HT1080 (cell line): ENCODE results near the gene EPHA7. TPM values are rescaled to one million over a fixed set of nuclear protein-coding genes. Genes with fewer than 3 reads are reported as not detected.

Source experiments
- DNase-seq: peaks from one replicate; pipeline ENCODE4 v3.0.0-alpha.2; 2015; ENCODE audit warnings: low read depth
- total RNA-seq: library from RNA; depleted of rRNA; stranded (reverse); fragments of >200 nt; shearing (Covaris generic); gene quantifications from 2 replicates; pipeline ENCODE4 v1.2.3, GENCODE V29; 2014

The EPHA7 gene
- total RNA-seq, 1 experiment from 2014 or later, result not detected

DNA sequence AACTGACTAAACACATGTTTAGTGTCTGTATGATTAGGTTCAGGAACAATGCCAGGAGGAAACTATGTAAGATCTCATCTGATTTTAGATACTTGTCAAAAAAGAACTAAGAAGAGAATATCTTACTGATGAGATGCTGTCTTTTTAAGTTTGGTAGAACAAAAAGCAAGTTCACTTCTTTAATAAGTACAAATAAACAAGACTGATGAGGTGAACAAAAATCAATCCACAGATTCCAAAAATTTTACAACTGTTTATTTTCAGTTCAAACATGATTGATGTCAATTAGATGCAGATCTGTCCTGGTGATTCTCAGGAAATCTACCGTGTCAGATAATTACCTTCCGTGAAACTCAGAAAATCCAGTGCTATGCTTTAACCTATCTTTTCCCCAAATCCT, 24.9 kb downstream of the EPHA7 start:
- no peak for DNase-seq

DNA sequence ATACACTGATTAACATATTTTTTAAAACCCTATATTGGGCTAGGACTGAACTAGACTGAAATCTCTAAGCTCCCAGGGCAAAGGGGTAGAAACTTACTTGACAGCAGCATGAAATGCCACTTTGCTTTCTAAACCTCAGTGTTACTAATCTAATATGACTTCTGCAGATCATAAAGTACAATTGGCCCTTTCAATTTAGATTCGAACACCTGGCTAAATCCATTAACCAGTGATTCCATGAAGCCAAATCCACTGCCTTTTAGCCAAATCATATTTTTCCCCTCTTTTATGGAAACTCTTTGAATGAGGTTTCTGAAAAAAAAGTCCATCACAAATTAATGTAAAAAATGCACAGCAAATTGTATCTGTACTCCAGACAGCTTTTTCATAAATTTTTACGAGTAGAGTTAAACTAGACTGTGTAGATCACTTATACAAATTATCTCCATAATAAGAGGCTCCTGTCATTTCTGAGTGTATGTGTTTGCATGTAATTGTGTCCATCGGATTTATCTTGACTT, 25.7 kb downstream of the EPHA7 start:
- no peak for DNase-seq

DNA sequence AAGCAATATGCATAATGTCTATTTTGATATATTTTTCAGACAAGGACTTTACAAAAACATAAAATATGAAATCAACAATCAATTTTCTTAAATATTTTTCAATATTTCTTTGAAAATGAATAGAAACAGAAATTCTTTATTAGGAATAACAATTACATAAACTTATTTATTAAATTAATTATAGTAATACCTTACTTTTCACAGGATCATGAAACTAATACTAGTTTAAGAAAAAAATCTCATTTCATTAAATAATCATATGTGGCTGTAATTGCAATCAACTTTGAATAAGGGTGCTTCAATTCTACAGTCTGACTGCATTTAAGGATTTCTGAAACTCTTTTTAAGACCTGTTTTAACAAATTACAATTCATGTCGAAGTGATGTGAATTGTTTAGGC, 26.6 kb downstream of the EPHA7 start:
- DNase-seq, result no peak

DNA sequence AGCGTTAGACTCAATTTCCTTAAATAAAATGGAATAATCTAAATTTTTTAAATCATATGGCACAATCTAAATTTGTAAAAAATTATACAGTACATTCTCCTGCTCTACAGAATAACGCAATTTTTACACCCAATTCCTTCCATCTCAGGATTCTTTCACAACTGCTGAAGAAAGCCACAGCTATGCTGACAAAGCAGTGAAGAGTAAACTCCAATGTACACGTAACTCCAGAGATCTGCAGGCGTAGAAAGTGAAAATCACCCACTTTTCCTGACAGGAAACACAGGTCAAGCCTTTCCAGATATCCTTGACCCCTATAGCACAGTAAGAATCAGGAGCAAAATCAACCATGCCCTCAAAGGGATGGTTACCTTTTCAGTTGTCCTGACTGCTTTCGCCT, 27.4 kb downstream of the EPHA7 start:
- DNase-seq, result no peak

DNA sequence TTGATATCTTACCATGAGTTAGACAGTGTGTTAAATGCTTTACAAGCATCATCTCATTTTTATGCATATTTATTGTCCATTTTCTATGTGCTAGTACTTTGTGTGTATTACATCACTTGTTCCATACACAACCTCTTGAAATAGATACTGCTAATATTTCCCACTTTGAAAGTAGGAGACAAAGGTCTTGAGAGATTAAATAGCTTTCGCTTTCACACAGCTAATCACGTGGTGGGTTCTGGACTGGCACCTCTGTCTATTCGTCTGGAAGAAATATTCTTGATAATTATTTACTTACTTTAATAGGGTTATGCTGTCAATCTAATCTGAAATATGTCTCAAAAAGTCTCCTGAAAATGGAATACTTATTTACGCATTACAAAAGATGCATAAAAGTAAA, 30.2 kb downstream of the EPHA7 start:
- no peak for DNase-seq

DNA sequence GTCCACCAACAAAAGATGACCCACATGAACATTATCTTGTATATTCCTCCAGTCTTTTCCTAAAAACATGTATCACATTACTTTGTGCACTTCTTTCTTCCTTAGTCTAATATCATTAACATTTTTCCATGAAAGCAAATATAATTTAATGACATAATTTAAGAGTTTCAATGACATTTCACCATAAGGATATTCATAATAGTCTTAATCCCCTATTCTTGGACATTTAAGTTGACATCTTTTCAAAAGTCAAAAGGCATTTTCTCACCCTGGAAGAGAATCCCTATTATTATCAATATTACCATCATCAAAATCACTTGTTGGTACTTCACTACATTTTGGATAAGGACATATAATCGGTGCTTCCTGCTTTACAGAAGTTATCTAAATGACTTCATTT, 31.3 kb downstream of the EPHA7 start:
- no peak for DNase-seq

DNA sequence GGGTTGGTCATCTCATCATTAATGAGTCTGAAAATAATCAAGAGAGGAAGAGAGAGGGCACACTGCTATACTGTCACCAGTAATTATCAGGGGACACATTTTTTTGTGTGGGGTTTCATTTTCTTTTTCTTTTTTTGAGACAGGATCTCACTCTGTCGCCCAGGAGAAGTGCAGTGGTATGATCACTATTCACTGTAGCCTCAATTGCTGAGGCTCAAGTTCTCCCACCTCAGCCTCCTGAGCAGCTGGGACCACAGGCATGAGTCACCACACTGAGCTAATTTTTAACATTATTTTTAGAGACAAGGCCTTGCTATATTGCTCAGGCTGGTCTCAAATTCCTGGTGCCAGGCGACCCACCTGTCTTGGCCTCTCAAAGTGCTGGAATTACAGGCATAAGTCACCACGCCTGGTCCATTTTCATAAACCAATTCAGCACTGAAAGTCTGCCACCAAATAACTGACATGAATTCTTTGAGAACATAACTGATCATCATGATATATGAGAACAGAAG, 43.3 kb downstream of the EPHA7 start:
- peak; percentile 10 for DNase-seq

DNA sequence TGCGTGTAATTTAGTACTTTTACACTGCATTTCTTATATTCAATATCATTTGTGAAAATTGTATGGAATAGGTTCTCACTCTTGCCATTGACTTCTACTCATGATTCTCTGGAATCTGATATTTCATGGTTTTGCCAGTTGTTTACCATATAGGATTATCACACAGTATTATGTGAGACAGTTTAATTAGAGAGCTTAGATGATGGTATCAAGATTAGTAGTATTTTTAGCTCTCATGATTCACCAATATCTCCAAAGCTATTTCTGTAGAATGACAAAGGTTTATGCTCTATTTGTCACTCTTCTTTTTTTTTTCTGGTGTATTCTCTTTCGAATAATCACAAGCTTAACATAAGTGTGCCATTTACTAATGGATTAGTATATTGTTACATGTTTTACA, 45.9 kb downstream of the EPHA7 start:
- no peak for DNase-seq

DNA sequence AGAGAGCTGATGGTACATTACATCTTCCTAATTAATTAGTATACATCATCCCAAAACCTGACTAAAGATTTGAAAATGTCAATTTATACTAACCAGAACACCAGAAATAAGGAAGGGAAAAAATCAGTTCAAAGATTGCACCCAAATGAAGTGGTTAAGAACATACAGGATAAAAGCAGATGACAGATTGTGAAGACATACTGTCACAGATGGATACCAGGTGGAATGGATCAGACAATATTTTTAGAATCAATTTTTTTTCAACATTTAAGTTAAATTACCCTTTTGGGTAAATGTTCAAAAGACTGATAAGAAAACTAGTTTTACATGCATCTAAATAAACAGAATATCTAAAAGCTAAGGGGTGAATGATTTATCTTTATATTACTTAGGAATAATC, 47.6 kb downstream of the EPHA7 start:
- DNase-seq, result no peak

DNA sequence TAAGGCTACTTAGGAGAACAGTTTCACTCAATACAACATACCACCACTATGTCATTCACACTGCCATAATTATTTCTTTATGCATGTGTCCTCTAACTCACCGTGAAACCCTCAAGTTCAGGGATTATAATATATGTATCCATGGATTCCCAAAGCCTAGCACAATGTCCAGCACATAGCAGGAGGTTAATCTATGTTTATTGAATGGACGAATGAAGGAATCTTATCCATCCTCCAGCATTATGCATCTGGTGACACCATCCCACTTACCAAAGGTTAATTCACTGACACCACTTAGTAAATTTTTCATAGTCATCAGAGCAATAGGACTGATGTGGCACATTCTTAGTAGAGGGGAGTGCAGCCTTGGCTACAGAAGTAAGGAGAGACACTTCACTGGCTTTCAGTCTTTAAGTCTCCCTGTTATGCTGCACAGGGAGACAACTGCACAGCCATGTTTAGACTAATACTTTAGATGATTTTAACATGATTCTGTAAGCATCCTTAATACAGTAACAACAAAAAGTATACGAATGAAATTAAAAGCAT, 49.7 kb downstream of the EPHA7 start:
- no peak for DNase-seq

DNA sequence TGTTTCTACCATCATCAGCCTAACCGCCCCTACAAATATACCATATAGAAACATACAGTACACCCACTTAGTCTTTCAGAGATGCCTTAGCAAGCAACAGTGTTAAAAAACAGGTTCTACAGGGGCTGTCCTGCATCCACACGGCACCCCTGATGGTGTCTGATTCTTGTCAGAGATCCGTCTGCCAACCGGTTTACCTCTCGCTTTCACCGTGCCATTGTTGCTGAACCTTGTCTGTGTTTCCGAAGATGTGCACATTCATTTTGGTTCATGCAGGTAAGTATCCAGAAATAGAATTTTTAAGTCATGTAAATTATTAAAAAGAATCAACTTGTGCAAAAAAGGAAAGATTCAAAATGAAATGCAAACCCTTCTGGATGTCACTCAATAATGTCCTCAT, 52.9 kb downstream of the EPHA7 start:
- DNase-seq, result no peak

DNA sequence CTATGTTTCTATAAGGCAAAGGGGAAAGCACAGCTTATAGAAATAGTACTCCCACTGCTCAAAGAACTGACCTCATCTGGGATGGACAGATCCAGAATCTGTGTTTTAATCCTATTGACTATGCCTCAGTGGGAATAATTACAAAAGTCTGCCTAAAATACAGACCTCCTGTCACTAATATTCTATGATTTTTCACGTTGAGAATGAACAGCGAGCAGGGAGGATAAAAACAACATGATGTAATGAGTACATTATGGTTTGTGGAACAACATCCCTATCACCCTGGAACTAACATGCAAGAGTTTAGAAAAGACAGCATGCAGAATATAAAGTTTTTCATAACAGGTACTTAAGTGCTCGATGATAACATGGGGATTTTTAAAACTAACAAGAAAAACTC, 53.9 kb downstream of the EPHA7 start:
- no peak for DNase-seq

DNA sequence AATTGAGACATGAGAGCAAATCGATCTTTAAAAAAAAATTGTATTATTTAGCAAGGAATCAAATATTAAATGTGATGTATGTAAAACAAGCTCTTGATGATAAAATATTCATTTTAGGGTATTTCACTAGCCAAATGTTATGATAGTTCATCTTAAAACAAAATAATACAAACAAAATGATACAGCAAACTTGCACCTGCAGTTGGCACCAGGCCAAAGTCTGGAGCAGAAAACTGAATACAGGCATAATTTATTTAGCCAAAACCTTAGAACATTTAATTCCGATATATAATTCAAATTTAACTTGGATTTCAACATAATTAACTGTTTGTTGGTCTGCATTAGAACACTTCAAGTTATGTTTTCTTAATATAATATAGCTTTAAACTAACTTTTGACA, 60.9 kb downstream of the EPHA7 start:
- DNase-seq, result no peak

DNA sequence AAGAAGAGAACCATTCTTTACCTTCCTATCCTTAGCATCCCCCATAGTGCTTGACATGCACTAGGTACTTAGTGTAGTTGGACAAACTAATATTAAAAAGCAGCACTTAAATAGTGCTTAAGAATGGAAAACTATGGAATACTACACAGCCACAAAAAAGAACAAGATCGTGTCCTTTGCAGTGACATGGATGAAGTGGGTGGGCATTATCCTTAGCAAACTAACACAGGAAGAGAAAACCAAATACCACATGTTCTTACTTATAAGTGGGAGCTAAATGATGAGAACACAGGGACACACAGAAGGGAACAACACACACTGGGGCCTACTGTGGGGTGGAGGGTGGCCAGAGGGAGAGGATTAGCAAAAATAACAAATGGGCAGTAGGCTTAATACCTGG, 66.8 kb downstream of the EPHA7 start:
- DNase-seq, result no peak

DNA sequence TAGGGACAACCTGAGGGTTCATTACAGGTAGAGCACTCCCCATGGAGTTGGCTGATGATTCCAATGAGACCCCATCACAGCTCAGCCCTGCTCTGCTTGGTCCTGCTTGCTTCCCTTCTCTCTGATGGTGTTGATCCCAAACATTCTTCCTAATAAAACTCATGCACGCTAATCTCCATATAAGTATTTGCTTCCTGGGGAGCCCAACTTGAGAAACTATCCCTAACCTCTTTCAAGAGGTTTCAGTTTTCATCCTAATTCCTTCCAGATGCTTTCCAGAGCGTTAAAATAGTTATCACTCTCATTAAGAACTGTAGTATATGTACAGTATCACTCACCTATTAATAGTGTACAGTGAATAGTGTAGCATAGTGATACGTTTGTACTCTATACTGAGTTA, 68.1 kb downstream of the EPHA7 start:
- no peak for DNase-seq

DNA sequence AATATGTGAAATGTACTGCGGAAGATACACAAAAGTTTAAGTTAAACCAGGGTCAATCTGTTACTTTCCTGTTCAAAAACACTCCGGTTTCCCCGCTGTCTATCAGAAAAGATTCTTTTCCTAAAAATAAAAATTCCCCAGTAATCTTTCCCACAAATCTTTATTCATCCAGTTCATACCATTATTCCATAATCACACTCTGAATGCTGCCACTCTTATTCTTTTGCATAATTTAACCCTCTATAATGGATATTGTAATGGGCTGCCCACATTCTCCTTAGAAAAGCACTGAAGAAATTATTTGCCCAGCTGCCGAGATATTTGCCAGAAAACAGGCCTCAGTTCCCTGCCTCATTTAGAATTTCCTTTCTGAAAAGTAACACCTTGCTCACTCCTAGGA, 68.6 kb downstream of the EPHA7 start:
- DNase-seq, result no peak

DNA sequence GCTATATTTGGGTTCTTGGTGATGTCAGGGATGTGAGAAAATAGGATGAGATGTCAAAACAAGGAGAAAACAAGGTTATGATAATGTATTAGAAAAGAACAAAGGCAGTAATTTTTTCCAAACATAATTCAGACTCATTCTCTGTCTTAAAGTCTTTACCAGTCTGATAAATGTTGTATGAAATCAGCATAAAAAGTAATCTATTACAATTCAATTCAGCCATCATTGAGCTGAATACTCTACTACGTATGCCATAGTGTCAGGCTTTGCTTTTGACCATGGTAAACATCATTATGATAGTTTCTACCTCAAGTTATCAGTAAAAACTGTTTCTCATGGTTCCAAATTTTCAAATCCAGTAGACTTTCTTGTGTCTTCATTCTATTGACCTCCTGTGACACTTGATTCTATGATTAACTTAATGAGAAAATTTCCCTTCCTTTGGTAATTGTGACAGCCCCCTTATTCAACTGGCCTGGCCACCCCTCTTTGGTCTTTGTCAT, 75.0 kb downstream of the EPHA7 start:
- no peak for DNase-seq

DNA sequence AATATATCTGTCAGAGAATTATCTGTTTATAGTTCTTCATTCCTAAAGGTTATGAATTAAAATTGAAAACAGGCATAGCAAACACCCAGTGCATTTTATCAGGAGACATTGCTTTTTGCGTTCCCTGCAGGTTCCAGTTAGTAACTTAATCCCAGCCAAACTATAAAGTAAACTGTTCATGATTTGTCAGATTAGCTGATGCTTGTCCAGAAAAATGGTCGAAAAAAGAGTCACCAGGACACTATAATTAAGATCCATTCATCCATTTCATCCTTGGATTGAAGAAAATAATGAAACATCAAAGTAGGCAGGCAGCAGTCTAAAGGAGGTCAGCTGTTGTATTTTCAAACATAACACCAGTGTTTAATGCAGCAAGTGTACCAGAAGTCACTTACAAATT, 75.9 kb downstream of the EPHA7 start:
- DNase-seq, result no peak

DNA sequence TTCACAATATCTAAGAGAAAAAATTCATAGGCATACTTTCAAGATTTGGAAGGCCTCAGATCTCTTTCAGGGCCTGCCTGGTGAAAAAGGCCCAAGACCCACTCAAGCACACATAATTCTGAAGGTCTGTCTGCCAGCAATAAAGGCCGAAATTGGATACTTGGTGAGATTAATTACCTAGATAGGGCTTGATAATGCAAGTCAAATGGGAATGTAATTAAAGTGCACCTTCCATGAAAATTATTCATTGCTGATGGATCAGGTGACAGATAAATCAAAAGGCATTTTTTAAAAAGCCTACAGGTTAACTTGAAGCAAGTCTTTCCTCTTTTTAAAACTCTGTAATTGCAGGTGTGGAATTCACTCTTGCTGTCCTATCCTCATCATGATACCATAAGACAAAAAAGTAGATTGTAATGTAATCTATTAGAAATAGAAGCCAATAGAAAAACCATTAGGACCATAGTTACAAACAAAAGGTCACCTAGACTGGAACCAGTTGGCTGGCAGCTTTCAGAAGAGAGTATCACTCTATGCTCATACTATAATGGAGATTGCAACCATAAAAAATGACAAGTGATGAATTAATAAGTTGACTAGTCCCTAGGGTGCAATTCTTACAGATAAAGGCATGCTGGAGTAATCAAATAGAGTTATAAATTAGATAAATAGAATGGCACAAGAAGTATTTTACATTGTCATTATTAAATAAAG, 77.3 kb downstream of the EPHA7 start:
- no peak for DNase-seq

DNA sequence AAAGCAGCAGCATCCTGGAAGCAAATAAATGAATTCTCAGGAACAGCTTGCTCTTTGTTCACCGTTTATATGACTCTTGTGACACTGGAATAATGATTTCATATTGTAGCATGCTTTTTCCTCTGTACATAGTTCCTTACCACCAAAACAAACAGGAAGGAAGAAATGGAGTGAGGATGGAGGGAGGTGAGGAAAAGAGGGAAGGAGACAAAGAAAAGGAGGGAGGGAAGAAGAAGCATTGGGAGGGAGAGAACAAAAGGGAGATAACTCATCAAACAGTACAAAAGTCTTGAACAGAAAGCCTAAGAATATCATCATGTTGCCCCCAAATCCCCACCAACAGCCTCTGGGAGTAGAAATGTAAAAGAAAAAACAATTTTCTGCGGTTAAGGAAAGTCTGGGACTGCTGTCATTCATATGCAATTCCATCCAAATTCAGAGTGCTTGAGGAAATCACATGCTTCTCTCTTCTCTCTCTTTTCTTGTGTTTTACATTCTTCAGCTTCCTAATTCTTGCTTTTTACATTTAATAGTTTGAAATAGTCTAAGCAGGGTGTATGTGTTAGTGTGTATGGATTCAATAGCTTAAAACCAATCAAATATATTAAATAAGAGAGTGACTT, 81.5 kb downstream of the EPHA7 start:
- no peak for DNase-seq

DNA sequence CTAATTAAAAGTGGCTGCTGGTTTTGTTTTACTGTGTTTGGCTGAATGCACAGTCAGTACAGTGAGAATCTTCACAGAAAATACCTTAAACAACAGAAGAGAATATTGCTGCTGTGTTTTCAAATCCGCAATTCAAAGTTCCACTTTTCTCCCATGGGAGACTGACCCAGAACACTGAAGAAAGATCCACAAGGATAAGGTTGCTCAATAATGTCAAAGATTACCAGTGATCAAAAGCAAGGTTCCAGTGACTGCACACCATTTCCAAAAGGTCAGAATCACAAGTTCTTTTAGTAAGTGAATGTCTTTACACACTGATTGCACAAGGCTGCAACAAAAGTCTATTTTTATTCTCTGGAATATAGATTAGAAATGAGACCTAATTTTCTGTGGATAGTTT, 82.3 kb downstream of the EPHA7 start:
- no peak for DNase-seq

DNA sequence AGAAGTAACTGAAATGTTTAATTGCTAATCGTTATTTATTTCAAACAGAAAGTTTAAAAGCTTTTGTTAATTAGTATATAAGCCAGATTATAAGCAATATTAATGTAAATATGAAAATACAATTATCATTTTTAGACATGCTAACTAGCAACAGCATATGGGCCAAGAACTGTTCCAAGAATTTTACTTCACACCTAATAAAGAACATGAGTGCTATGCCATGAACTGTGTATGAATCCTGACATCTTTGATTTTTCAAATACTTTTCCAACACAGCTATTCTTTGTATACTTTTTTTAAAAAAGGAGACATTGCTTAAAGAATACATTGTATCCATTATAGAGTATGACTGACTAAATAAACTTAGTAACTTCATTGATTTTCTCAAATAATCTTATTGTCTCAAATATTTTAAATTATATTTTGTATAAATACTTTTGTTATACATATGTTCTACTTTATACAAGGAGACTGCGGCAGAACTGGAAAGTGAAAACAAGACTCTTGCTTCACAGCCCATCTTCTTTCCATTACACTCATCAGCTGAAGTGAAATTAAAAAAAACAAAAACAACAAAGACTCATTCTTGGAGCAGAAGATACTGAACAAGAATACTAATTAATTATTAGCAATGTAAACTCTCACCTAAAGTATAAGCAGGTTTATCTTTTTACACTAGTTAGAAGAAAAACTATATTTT, 89.9 kb downstream of the EPHA7 start:
- DNase-seq, result no peak
